ENCODE results near the gene RASGRP1.

The RASGRP1 gene

GRCh38 chr15:38535491-38536200 lies 29.0 kb downstream of the RASGRP1 start:
- no peak for DNase-seq (ENCODE audit: low spot score)

DNA sequence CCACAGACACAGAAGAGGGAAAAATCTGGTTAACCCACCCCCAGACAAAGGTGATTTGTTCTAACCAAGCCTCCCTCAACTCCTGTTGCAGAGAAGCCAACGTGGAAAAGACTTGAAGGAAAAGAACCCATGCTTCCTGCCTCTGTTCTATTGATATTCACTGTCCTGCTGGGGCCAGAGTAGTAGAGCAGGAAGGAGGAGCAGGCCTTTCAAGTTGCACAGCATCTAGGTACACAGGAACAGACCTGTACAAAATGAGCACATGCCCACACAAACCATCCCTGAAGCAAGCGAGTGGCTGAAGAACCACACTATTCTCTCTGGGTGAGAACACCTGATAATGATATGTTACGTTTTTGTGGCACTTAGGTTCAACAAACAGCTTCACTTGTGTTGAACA lies 29.9 kb downstream of the RASGRP1 start:
- no peak for DNase-seq (ENCODE audit: low spot score)

GRCh38 chr15:38533926-38534325 lies 30.7 kb downstream of the RASGRP1 start:
- DNase-seq (ENCODE audit: low spot score) = no peak

- no peak for DNase-seq (ENCODE audit: low spot score)
Observed at GRCh38 chr15:38533416-38533915, 31.1 kb downstream of the RASGRP1 start.

- no peak for DNase-seq (ENCODE audit: low spot score)
Observed at GRCh38 chr15:38532728-38533127, 31.9 kb downstream of the RASGRP1 start.

- peak; percentile 75 for DNase-seq (ENCODE audit: low spot score)
Observed at GRCh38 chr15:38531509-38531908, 33.1 kb downstream of the RASGRP1 start.

GRCh38 chr15:38530113-38530512 lies 34.5 kb downstream of the RASGRP1 start:
- DNase-seq (ENCODE audit: low spot score) = no peak

DNA sequence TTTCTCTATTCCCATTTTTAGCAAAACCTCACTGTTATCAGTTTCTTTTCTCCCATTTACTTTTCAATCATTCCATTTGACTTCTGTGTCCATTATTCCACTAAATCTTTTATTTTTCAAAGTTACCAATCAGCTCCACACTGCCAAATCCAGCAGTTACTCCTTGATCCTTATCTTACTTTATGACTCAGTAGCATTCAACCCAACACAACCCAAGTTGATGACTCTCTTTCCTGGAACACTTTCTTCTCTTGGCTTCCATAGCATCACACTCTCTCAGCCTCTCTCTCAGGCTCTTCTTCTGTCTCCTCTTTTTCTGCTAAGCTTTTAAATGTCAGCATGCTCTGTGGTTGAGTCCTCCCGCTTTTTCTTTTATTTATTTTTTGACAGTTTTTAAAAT lies 36.3 kb downstream of the RASGRP1 start:
- DNase-seq (ENCODE audit: low spot score) = no peak

- no peak for DNase-seq (ENCODE audit: low spot score)
Observed at GRCh38 chr15:38526158-38526557, 38.5 kb downstream of the RASGRP1 start.

DNA sequence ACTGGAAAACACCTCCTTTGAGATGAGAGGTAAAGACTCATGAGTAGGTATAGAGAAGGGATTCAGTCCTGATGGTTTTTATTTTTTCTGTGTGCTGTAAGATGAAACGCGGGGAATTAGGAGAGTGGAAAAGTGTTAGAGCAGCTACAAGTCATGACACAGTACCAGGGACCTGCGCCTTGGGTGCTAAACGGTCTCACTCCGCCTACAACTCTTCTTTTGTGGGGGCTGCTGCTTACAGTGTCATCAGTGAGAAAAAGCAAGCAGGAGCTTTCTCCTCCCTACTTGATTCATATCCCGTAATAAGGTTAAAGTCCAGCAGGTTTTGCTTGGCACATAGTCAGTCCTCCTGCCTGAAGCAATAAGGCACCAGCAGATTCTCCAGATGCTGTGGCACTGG lies 39.1 kb downstream of the RASGRP1 start:
- DNase-seq (ENCODE audit: low spot score) = peak; percentile 50

DNA sequence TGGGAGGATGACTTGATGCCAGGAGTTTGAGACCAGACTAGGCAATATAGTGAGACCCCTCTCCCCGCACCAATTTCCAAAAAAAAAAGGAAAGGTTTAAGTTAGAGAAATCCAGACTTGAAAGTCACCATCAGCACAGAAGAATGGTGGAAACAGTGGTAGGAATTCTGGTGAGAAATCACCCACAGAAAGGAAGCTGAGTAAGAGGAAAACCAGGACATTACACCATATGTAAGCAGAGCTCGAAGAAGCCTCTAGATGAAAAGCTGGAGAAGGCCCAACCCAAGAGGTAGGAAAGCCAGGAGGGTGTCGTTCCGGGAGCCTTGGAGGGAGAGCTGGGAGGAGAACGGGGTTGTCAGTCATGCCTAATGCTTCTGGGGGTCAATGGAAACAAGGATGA lies 40.5 kb downstream of the RASGRP1 start:
- DNase-seq (ENCODE audit: low spot score) = no peak

- DNase-seq (ENCODE audit: low spot score) = no peak
Observed at GRCh38 chr15:38522922-38523321, 41.7 kb downstream of the RASGRP1 start.

DNA sequence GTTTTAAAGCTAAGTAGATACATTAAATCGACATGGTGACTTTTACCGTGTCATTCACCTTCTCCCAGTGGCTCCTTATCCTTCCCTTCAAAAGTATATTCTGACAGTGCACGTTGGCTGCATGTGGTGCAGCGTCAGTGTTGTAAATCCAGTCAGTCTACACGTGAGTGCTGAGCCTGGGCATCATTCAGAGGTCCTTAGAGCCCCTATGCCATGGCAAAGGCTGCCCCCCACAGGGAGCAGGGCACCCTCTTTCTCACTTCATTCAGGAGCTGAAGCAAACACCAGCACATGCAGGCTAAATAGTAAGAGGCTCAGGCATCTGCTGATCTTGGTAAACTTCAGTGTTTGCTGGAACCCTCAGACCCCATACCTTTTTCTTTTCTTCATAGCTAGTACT lies 43.3 kb downstream of the RASGRP1 start:
- DNase-seq (ENCODE audit: low spot score) = no peak

- no peak for DNase-seq (ENCODE audit: low spot score)
Observed at GRCh38 chr15:38520035-38520434, 44.6 kb downstream of the RASGRP1 start.

GRCh38 chr15:38518084-38518483 lies 46.5 kb downstream of the RASGRP1 start:
- DNase-seq (ENCODE audit: low spot score) = no peak

DNA sequence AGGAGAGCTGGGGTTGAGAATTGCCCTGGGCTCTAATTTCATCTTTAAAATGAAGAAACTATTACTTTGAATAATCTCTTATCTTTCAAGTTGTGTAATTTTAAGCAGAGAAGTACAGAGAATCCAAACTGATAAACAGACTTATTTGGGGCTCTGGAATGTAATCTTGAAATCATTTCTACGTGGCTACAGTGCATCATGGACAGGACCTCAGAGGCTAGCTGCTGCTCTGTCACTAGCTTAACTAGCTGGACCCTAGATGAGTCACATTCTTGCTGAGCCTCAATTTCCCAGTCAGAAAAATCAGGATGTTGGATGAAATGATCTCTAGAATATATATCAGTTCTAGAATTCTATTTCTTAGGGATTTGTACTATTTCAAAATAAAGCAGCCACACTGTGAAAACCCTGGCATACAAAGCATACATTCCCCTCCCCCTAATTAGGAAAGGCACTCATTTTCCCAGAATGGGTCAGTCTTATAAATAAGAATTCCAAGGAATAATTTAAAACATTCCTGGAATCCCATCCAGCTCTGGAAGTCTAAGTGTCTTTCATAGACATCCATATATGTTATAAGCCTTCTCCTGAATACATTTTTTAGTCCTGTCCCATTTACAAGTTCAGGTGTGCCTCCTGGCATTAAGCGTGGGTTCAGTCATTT lies 47.2 kb downstream of the RASGRP1 start:
- no peak for DNase-seq (ENCODE audit: low spot score)

DNA sequence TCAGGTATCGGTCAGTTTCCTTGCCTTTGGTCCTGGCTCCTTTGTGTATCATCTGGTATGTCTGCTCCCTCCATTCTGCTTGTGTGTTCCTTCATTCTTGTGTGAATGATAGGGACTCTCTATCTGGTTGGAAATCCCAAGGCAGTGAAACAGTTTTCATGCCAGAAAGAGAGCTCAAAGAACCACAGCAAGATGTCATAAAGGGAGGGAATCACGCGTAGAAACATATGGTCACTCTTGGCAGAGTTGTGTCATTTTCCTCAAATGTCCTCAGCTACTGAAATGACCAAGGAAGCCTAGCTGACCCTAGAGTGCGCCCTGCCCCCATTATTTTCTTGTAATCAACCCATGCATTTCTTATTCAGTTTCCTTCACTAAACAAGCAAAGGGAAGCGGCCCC lies 48.0 kb downstream of the RASGRP1 start:
- DNase-seq (ENCODE audit: low spot score) = no peak

DNA sequence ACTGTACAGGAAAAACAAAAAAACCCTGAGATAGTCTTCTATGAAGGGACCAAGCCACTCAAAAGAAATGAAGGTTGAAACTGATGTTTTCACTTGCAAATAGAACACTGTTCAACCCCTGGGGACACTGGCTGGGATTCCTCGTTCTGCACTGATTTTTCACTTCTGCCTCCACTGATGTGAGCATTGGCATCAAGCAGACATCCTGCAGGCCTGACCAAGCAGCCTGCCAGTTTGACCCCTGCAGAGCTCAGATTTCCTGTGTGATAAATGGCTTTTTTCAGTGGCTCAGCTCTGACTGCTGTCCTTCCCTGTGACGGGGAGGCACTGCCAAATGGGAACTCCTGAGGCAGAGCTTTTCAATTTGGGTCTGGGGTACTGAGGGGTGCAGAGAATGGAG lies 50.0 kb downstream of the RASGRP1 start:
- DNase-seq (ENCODE audit: low spot score) = no peak

GRCh38 chr15:38512901-38513300 lies 51.7 kb downstream of the RASGRP1 start:
- DNase-seq (ENCODE audit: low spot score) = no peak

DNA sequence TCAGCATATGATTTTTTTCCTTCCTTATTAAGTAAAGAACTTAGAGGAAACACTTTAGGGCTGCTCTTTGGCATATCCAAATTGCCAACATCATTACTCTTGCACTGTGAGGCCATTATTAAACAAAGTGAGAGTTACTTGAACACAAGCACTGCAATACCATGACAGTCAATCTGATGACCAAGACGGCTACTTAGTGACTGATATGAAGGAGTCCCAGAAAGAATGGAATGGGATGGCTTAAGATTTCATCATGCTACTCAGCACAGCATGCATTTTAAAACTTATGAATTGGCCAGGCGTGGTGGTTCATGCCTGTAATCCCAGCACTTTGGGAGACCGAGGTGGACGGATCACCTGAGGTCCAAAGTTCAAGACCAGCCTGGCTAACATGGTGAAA lies 55.5 kb downstream of the RASGRP1 start:
- no peak for DNase-seq (ENCODE audit: low spot score)

GRCh38 chr15:38508647-38509046 lies 56.0 kb downstream of the RASGRP1 start:
- DNase-seq (ENCODE audit: low spot score) = no peak

GRCh38 chr15:38507570-38507969 lies 57.0 kb downstream of the RASGRP1 start:
- DNase-seq (ENCODE audit: low spot score) = no peak

- DNase-seq (ENCODE audit: low spot score) = no peak
Observed at GRCh38 chr15:38506997-38507396, 57.6 kb downstream of the RASGRP1 start.

All from putamen (tissue), 1 donor.